Omental fat pad (tissue), 4 donors: ENCODE results near the gene OR52E1. TPM values are rescaled to one million over a fixed set of nuclear protein-coding genes. Genes with fewer than 3 reads are reported as not detected.
"Not testable (repeated sequence)": the region's sequence is repeated elsewhere in the genome, so short reads cannot be mapped to it uniquely, and the experiment has no call there.

Source experiments
- ATAC-seq: fragments of 150-250 bp; one replicate; pipeline ENCODE4 v1.9.1; 2016; ENCODE audit warnings: mild to moderate bottlenecking, moderate library complexity; ENCODE audit not compliant: low FRiP score
- DNase-seq: peaks from one replicate; pipeline ENCODE4 v3.0.0-alpha.2; 2019; ENCODE audit warnings: low spot score
- CTCF ChIP-seq, 3 donors: fragments of 450-650 bp; IDR thresholded peaks; one replicate each; pipeline ENCODE4 v1.5.1; 2016 to 2017; ENCODE audit warnings: antibody characterized with exemption in 3 of 3, mild to moderate bottlenecking in 3 of 3, moderate library complexity in 2 of 3
- total RNA-seq, 4 donors: library from RNA; depleted of rRNA; stranded (reverse); fragments of >200 nt; gene quantifications; one replicate each; pipeline ENCODE4 v1.1.0, GENCODE V29; 2016

Gene OR52E1
- total RNA-seq, 4 donors from 2014 or later, result not detected

- DNase-seq (no peak), ATAC-seq (no peak)
- no peak for TF ChIP-seq CTCF (IDR thresholded peaks at IDR 0.05)
These were observed 26.0 kb upstream of the OR52E1 start for GRCh38 chr11:5043380-5043779.

GRCh38 chr11:5046226-5046625 lies 23.1 kb upstream of the OR52E1 start, which contains the start of gene OR52J3:
Gene OR52J3 (plus strand): TSS chr11:5046526. CDS start chr11:5046526, 0 bp downstream.
- no peak for ATAC-seq
- DNase-seq, result no peak
- no peak for TF ChIP-seq CTCF (IDR thresholded peaks at IDR 0.05)

- no peak for ATAC-seq
- TF ChIP-seq CTCF (IDR thresholded peaks at IDR 0.05), result no peak
- no peak for DNase-seq
These were observed 22.5 kb upstream of the OR52E1 start for GRCh38 chr11:5046754-5047330.

GRCh38 chr11:5058679-5059078 lies 10.7 kb upstream of the OR52E1 start:
- not testable (repeated sequence) for ATAC-seq, DNase-seq

GRCh38 chr11:5059391-5059790 lies 10.0 kb upstream of the OR52E1 start, which contains the start of gene OR52E2:
Gene OR52E2 (minus strand): TSS chr11:5059627. CDS start chr11:5059627, 0 bp downstream.
- TF ChIP-seq CTCF (IDR thresholded peaks at IDR 0.05), result no peak
- no peak for ATAC-seq
- no peak for DNase-seq

GRCh38 chr11:5065027-5065426 lies 4.3 kb upstream of the OR52E1 start:
- TF ChIP-seq CTCF (IDR thresholded peaks at IDR 0.05), result no peak
- no peak for DNase-seq
- ATAC-seq, result no peak

- ATAC-seq (no peak), DNase-seq (no peak)
- TF ChIP-seq CTCF (IDR thresholded peaks at IDR 0.05), result no peak
These were observed 2.4 kb downstream of the OR52E1 start for GRCh38 chr11:5071799-5072198.
